ENCODE data around the gene ACR. TPM values are rescaled to one million over a fixed set of nuclear protein-coding genes. Genes with fewer than 3 reads are reported as not detected.

The ACR gene
- total and polyA plus RNA-seq, 3 donors from 2014 or later: 49.5 to 181 (median 88.7) TPM

GRCh38 chr22:50713008-50713385 lies 25.0 kb upstream of the ACR start:
- no peak for DNase-seq
- Histone ChIP-seq H3K36me3 (ENCODE audit: low read depth, missing control alignments) (no peaks in the 10 kb centered on the region), H3K4me3 (no peak overlapping the region), H3K27ac (no peak overlapping the region), H3K4me1 (peaks cover 10% of the 10 kb centered on the region), H3K9me3 (no peaks in the 10 kb centered on the region), H3K27me3 (no peaks in the 10 kb centered on the region)
- intact Hi-C loops (cut with DNase I; ENCODE audit: low total_unique reads): no loop called here
- no peak for TF ChIP-seq POLR2A (IDR thresholded peaks at IDR 0.05)
- WGBS, 2 donors: 76 to 84% methylated on average over 13 of the region's 13 CpGs

- DNase-seq: peak; percentile 76
- no peaks in the 10 kb centered on the region for H3K36me3 ChIP-seq (ENCODE audit: low read depth, missing control alignments)
- intact Hi-C loops (cut with DNase I; ENCODE audit: low total_unique reads): no loop called here
- WGBS, 2 donors: 70 to 73% methylated on average over 5 of the region's 5 CpGs
- no peak overlapping the region for H3K4me3 ChIP-seq
- H3K27me3 ChIP-seq: no peaks in the 10 kb centered on the region
- H3K4me1 ChIP-seq: peaks cover 10% of the 10 kb centered on the region
- TF ChIP-seq CTCF (IDR thresholded peaks at IDR 0.05) (no peak), POLR2A (IDR thresholded peaks at IDR 0.05) (no peak)
- no peak overlapping the region for H3K27ac ChIP-seq
- no peaks in the 10 kb centered on the region for H3K9me3 ChIP-seq
Observed at GRCh38 chr22:50713571-50714056, 24.4 kb upstream of the ACR start.

GRCh38 chr22:50714150-50714549 lies 23.9 kb upstream of the ACR start:
- no peak overlapping the region for H3K4me3 ChIP-seq
- no peaks in the 10 kb centered on the region for H3K27me3 ChIP-seq
- intact Hi-C loops (cut with DNase I; ENCODE audit: low total_unique reads): no loop called here
- no peak for TF ChIP-seq POLR2A (IDR thresholded peaks at IDR 0.05)
- TF ChIP-seq CTCF (IDR thresholded peaks at IDR 0.05): no peak
- peaks cover 10% of the 10 kb centered on the region for H3K4me1 ChIP-seq
- DNase-seq: no peak
- no peak overlapping the region for H3K27ac ChIP-seq
- H3K9me3 ChIP-seq: no peaks in the 10 kb centered on the region
- 96 to 98% methylated on average over 5 to 7 of the region's 7 CpGs for WGBS, 2 donors
- no peaks in the 10 kb centered on the region for H3K36me3 ChIP-seq (ENCODE audit: low read depth, missing control alignments)

- WGBS, 2 donors: 96 to 97% methylated on average over 22 of the region's 22 CpGs
- intact Hi-C loops (cut with DNase I; ENCODE audit: low total_unique reads): no loop called here
- H3K4me3 ChIP-seq: no peak overlapping the region
- H3K36me3 ChIP-seq (ENCODE audit: low read depth, missing control alignments): no peaks in the 10 kb centered on the region
- no peaks in the 10 kb centered on the region for H3K27me3 ChIP-seq
- no peak overlapping the region for H3K27ac ChIP-seq
- H3K4me1 ChIP-seq: peaks cover 10% of the 10 kb centered on the region
- no peak for DNase-seq
- no peaks in the 10 kb centered on the region for H3K9me3 ChIP-seq
- no peak for TF ChIP-seq CTCF (IDR thresholded peaks at IDR 0.05)
Observed at GRCh38 chr22:50714631-50715179, 23.3 kb upstream of the ACR start.

GRCh38 chr22:50715250-50715649 lies 22.8 kb upstream of the ACR start:
- no peak for TF ChIP-seq POLR2A (IDR thresholded peaks at IDR 0.05)
- no peak for TF ChIP-seq CTCF (IDR thresholded peaks at IDR 0.05)
- Histone ChIP-seq H3K27ac (no peak overlapping the region), H3K9me3 (no peaks in the 10 kb centered on the region), H3K4me3 (no peak overlapping the region), H3K27me3 (no peaks in the 10 kb centered on the region), H3K4me1 (peaks cover 10% of the 10 kb centered on the region), H3K36me3 (ENCODE audit: low read depth, missing control alignments) (no peaks in the 10 kb centered on the region)
- no peak for DNase-seq
- intact Hi-C loops (cut with DNase I; ENCODE audit: low total_unique reads): no loop called here
- 88 to 91% methylated on average over 8 to 9 of the region's 9 CpGs for WGBS, 2 donors

All from testis (tissue), 3 donors.